Memory B cell (primary cell): ENCODE data around the gene CASP8AP2.
"Not testable (repeated sequence)": the region's sequence is repeated elsewhere in the genome, so short reads cannot be mapped to it uniquely, and the experiment has no call there.

ENCODE experiments used
- ATAC-seq: fragments of 150-1000 bp; cut with Tn5 transposase; 2 replicates; pipeline ENCODE4 v1.10.0; 2021; ENCODE audit warnings: low read depth, mild to moderate bottlenecking, moderate library complexity
- DNase-seq, 2 donors: peaks; one replicate each; pipeline ENCODE4 v3.0.0; 2022; ENCODE audit warnings: low spot score in 2 of 2
- H3K27ac Mint-ChIP-seq: one replicate; pipeline ENCODE4 v1.8.0; 2022; ENCODE audit warnings: mild to moderate bottlenecking, moderate library complexity, mixed read lengths
- H3K27me3 Mint-ChIP-seq: one replicate; pipeline ENCODE4 v1.8.0; 2022; ENCODE audit warnings: mixed read lengths
- H3K36me3 Mint-ChIP-seq: one replicate; pipeline ENCODE4 v1.8.0; 2022; ENCODE audit warnings: mild to moderate bottlenecking, mixed read lengths
- H3K4me1 Mint-ChIP-seq: one replicate; pipeline ENCODE4 v1.8.0; 2022; ENCODE audit warnings: mixed read lengths
- H3K4me3 Mint-ChIP-seq: one replicate; pipeline ENCODE4 v1.8.0; 2022; ENCODE audit warnings: mild to moderate bottlenecking, moderate library complexity, mixed read lengths
- H3K9me3 Mint-ChIP-seq: one replicate; pipeline ENCODE4 v1.8.0; 2022; ENCODE audit warnings: mixed read lengths

The CASP8AP2 gene

GRCh38 chr6:89829472-89830169 lies at the start of gene CASP8AP2:
Gene CASP8AP2, plus strand, starts transcription at chr6:89829880.
- peak; percentile 80 to 93 for DNase-seq
- peak within 1 kb of the TSS; percentile 92 for H3K27ac Mint-ChIP-seq
- H3K9me3 Mint-ChIP-seq: no peaks in the 10 kb centered on the region
- peak within 1 kb of the TSS; percentile 98 for H3K4me3 Mint-ChIP-seq
- peaks cover 9% of the 10 kb centered on the region for H3K36me3 Mint-ChIP-seq
- ATAC-seq: peak; percentile 90
- peaks cover 18% of the 10 kb centered on the region for H3K4me1 Mint-ChIP-seq
- H3K27me3 Mint-ChIP-seq: no peaks in the 10 kb centered on the region

GRCh38 chr6:89781070-89782034 lies 48.3 kb upstream of the CASP8AP2 start:
- no peaks in the 10 kb centered on the region for H3K9me3 Mint-ChIP-seq
- DNase-seq: no peak
- peaks cover 50% of the 10 kb centered on the region for H3K36me3 Mint-ChIP-seq
- H3K4me1 Mint-ChIP-seq: no peaks in the 10 kb centered on the region
- no peak overlapping the region for H3K4me3 Mint-ChIP-seq
- H3K27me3 Mint-ChIP-seq: no peaks in the 10 kb centered on the region
- ATAC-seq: no peak
- no peak overlapping the region for H3K27ac Mint-ChIP-seq

DNA sequence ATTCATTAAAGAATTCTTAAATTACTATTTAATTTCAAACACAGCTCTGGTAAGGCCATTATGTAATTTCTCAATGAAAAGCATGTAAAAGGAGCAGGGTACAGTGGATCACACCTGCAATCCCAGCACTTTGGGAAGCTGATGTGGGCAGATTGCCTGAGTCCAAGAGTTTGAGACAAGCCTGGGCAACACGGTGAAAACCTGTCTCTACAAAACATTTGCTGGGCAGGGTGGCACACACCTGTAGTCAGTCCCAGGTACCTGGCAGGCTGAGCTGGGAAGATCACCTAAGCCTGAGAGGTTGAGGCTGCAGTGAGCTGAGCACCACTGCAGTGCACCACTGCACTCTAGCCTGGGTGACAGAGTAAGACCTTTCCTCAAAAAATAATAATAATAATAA lies 47.5 kb upstream of the CASP8AP2 start:
- no peak for DNase-seq
- Mint-ChIP-seq H3K36me3 (peaks cover 54% of the 10 kb centered on the region), H3K4me3 (no peak overlapping the region), H3K9me3 (no peaks in the 10 kb centered on the region), H3K27me3 (no peaks in the 10 kb centered on the region), H3K4me1 (no peaks in the 10 kb centered on the region), H3K27ac (no peak overlapping the region)
- no peak for ATAC-seq

DNA sequence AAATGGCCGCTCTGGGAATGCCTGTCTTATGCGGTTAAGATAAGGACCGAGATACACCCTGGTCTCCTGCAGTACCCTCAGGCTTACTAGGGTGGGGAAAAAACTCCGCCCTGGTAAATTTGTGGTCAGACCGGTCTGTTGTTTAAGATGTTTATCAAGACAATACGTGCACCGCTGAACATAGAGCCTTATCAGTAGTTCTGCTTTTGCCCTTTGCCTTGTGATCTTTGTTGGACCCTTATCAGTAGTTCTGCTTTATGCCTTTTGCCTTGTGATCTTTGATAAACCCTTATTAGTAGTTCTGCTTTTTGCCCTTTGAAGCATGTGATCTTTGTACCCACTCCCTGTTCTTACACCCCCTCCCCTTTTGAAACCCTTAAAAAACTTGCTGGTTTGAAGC lies 46.4 kb upstream of the CASP8AP2 start:
- H3K27ac Mint-ChIP-seq, H3K9me3 Mint-ChIP-seq, H3K27me3 Mint-ChIP-seq, ATAC-seq, DNase-seq, H3K4me1 Mint-ChIP-seq, H3K4me3 Mint-ChIP-seq: not testable (repeated sequence)
- H3K36me3 Mint-ChIP-seq: peaks cover 58% of the 10 kb centered on the region

DNA sequence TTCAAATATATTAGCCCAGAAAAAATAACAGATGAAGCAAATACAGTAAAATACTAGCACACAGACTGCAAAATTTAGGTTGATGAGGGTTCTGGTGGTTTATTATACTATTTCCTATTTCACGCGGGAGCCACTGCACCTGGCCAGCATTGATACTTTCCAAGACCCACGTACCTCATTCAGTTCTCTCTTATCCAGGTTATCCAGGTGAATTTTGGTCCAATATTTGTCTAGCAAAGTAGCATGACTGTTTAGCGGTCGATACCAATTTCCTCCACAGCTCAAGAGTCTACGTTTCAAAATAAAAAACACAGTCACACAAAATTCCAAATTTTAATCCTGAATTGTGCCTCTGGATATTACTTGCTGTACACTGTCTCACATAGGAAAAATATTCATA lies 44.8 kb upstream of the CASP8AP2 start:
- DNase-seq (no peak), ATAC-seq (no peak)
- Mint-ChIP-seq H3K4me3 (no peak overlapping the region), H3K27ac (no peak overlapping the region), H3K27me3 (no peaks in the 10 kb centered on the region), H3K4me1 (no peaks in the 10 kb centered on the region), H3K9me3 (no peaks in the 10 kb centered on the region), H3K36me3 (peaks cover 64% of the 10 kb centered on the region)

DNA sequence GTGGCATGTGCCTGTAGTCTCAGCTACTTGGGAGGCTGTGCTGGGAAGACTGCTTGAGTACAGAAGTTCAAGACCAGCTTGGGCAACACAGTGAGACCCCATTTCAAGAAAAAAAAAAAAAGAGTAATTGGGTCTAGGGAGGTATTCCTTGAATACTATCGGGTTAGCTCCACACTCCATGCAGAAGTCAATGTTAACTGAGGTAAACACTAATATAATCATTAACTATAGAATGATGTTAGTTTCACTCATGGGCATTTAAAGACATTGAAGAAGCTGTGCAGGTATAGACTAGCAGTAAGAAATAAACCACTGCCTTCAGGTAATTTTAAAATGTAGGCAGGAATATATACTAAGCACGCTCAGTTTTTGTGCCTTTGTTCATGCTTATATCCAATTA lies 42.7 kb upstream of the CASP8AP2 start:
- H3K4me3 Mint-ChIP-seq: no peak overlapping the region
- H3K27ac Mint-ChIP-seq: no peak overlapping the region
- ATAC-seq: no peak

GRCh38 chr6:89787660-89788328 lies 41.9 kb upstream of the CASP8AP2 start:
- Mint-ChIP-seq H3K27ac (no peak overlapping the region), H3K4me3 (no peak overlapping the region), H3K9me3 (no peaks in the 10 kb centered on the region), H3K36me3 (peaks cover 52% of the 10 kb centered on the region), H3K4me1 (no peaks in the 10 kb centered on the region), H3K27me3 (no peaks in the 10 kb centered on the region)
- ATAC-seq (no peak), DNase-seq (no peak)

More for the DNA sequence above, 42.7 kb upstream of the CASP8AP2 start:
- Mint-ChIP-seq H3K27me3 (no peaks in the 10 kb centered on the region), H3K36me3 (peaks cover 54% of the 10 kb centered on the region), H3K4me1 (no peaks in the 10 kb centered on the region), H3K9me3 (no peaks in the 10 kb centered on the region)
- DNase-seq: no peak

GRCh38 chr6:89789980-89790379 lies 39.7 kb upstream of the CASP8AP2 start:
- ATAC-seq (no peak), DNase-seq (no peak)
- Mint-ChIP-seq H3K4me3 (no peak overlapping the region), H3K27me3 (no peaks in the 10 kb centered on the region), H3K27ac (no peak overlapping the region), H3K9me3 (no peaks in the 10 kb centered on the region), H3K4me1 (peaks cover 11% of the 10 kb centered on the region), H3K36me3 (peaks cover 45% of the 10 kb centered on the region)

DNA sequence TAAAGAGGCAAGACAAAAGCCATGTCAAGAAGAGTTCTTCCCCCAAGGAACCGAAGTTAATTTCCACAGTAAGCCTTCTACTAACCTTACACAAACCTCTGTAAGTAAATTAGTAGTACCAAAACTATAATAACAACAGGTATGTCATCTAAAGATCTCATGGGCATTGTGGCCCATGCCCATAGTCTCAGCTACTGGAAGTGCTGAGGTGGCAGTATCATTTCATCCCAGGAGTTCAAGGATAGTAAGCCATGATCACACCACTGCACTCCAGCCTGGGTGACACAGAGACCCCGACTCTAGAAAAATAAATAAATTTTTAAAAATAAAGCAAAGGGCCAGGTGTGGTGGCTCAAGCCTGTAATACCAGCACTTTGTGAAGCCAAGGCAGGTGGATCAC lies 39.3 kb upstream of the CASP8AP2 start:
- H3K36me3 Mint-ChIP-seq: peaks cover 45% of the 10 kb centered on the region
- H3K4me1 Mint-ChIP-seq: peaks cover 13% of the 10 kb centered on the region
- no peak overlapping the region for H3K27ac Mint-ChIP-seq
- no peak overlapping the region for H3K4me3 Mint-ChIP-seq
- no peak for DNase-seq
- H3K9me3 Mint-ChIP-seq: no peaks in the 10 kb centered on the region
- ATAC-seq: no peak
- H3K27me3 Mint-ChIP-seq: no peaks in the 10 kb centered on the region

- Mint-ChIP-seq H3K4me3 (peak overlapping the region; percentile 2), H3K27ac (no peak overlapping the region), H3K36me3 (peaks cover 36% of the 10 kb centered on the region), H3K4me1 (peaks cover 13% of the 10 kb centered on the region), H3K9me3 (no peaks in the 10 kb centered on the region), H3K27me3 (no peaks in the 10 kb centered on the region)
- DNase-seq: no peak
- peak; percentile 60 for ATAC-seq
Observed at GRCh38 chr6:89792881-89793280, 36.8 kb upstream of the CASP8AP2 start.

DNA sequence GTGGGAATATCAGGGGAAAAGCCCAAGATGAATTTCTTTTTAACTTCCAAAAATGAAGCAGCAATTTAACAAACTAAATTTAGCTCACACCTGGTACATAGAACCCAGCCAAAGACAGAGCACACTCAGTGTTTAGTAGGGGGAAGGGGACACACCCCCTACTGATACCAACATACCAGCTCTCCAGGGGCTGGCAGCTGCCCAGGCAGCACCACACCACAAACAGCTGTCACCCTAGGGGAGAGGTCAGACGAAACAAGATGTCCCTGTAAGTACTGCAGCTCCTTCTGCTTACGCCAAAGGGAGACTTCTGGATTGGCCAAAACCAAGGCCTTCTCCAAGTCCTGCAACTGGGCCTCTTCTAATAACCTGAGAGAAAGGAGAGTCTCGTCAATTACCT lies 36.1 kb upstream of the CASP8AP2 start:
- Mint-ChIP-seq H3K27ac (no peak overlapping the region), H3K4me1 (peaks cover 13% of the 10 kb centered on the region), H3K4me3 (no peak overlapping the region), H3K36me3 (peaks cover 29% of the 10 kb centered on the region), H3K9me3 (no peaks in the 10 kb centered on the region), H3K27me3 (no peaks in the 10 kb centered on the region)
- ATAC-seq (no peak), DNase-seq (no peak)

DNA sequence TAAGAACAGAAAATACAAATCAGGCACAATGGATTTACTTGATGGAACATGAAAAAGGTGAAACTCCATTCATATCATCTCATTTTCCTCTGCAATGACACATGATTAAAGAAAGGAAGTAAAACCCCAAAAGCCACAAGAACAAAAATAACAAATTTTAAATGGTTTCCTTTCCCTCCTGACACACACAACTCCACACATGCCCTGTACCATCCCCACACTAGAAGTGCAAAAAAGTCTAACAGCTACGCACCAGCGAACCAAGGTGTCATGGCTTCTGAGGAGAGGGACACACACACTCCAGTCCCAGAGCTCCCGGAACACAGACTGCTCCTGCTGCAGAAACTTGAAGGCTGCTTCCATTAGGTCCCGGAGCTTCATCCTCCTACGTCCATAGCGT lies 35.4 kb upstream of the CASP8AP2 start:
- H3K9me3 Mint-ChIP-seq: no peaks in the 10 kb centered on the region
- H3K27me3 Mint-ChIP-seq: no peaks in the 10 kb centered on the region
- peaks cover 13% of the 10 kb centered on the region for H3K4me1 Mint-ChIP-seq
- peaks cover 25% of the 10 kb centered on the region for H3K36me3 Mint-ChIP-seq
- DNase-seq: no peak
- H3K4me3 Mint-ChIP-seq: no peak overlapping the region
- no peak for ATAC-seq
- no peak overlapping the region for H3K27ac Mint-ChIP-seq

GRCh38 chr6:89797317-89797716 lies 32.4 kb upstream of the CASP8AP2 start:
- peaks cover 25% of the 10 kb centered on the region for H3K36me3 Mint-ChIP-seq
- H3K4me1 Mint-ChIP-seq: peaks cover 19% of the 10 kb centered on the region
- no peaks in the 10 kb centered on the region for H3K27me3 Mint-ChIP-seq
- ATAC-seq (no peak), DNase-seq (no peak)
- H3K4me3 Mint-ChIP-seq: no peak overlapping the region
- no peak overlapping the region for H3K27ac Mint-ChIP-seq
- no peaks in the 10 kb centered on the region for H3K9me3 Mint-ChIP-seq

GRCh38 chr6:89799096-89799495 lies 30.6 kb upstream of the CASP8AP2 start:
- DNase-seq (no peak), ATAC-seq (no peak)
- H3K27ac Mint-ChIP-seq: no peak overlapping the region
- peaks cover 17% of the 10 kb centered on the region for H3K36me3 Mint-ChIP-seq
- H3K27me3 Mint-ChIP-seq: no peaks in the 10 kb centered on the region
- no peak overlapping the region for H3K4me3 Mint-ChIP-seq
- H3K9me3 Mint-ChIP-seq: no peaks in the 10 kb centered on the region
- peaks cover 12% of the 10 kb centered on the region for H3K4me1 Mint-ChIP-seq
